GM12878 (cell line): Measurements from ENCODE around the gene TUBA3E.

Source experiments
- MYC ChIP-seq: IDR thresholded peaks from 2 replicates; pipeline ENCODE4 v1.6.1; 2011; ENCODE audit warnings: mild to moderate bottlenecking, low read length, moderate library complexity, inconsistent platforms; ENCODE audit not compliant: insufficient read depth, insufficient replicate concordance, insufficient read length, severe bottlenecking
- POLR2A ChIP-seq: IDR thresholded peaks from 2 replicates; pipeline ENCODE4 v1.6.1; 2011; ENCODE audit warnings: low read depth, mild to moderate bottlenecking, low read length
- SKIL ChIP-seq: fragments of 450-650 bp; IDR thresholded peaks from 2 replicates; pipeline ENCODE4 v1.6.1; 2017; ENCODE audit warnings: mild to moderate bottlenecking, low read depth, inconsistent platforms; ENCODE audit not compliant: poor library complexity, severe bottlenecking
- ZBED1 ChIP-seq: IDR thresholded peaks from 2 replicates; pipeline ENCODE4 v1.6.1; 2016; ENCODE audit warnings: borderline replicate concordance
- TF ChIP-seq, protein P1 (sequence below), 3 experiments: IDR thresholded peaks in 2 of 3; conservative IDR thresholded peaks in 1 of 3; 2 replicates each; pipeline ENCODE4 v1.5.1; 2011; ENCODE audit warnings: low read depth in 3 of 3, low read length in 3 of 3, mild to moderate bottlenecking in 3 of 3, control low read depth in 2 of 3, moderate library complexity in 2 of 3, inconsistent platforms in 1 of 3, mixed read lengths in 1 of 3; ENCODE audit not compliant: control insufficient read depth in 2 of 3, insufficient read depth in 1 of 3; ENCODE audit errors: extremely low read depth in 1 of 3

- TF ChIP-seq, protein P1, sequence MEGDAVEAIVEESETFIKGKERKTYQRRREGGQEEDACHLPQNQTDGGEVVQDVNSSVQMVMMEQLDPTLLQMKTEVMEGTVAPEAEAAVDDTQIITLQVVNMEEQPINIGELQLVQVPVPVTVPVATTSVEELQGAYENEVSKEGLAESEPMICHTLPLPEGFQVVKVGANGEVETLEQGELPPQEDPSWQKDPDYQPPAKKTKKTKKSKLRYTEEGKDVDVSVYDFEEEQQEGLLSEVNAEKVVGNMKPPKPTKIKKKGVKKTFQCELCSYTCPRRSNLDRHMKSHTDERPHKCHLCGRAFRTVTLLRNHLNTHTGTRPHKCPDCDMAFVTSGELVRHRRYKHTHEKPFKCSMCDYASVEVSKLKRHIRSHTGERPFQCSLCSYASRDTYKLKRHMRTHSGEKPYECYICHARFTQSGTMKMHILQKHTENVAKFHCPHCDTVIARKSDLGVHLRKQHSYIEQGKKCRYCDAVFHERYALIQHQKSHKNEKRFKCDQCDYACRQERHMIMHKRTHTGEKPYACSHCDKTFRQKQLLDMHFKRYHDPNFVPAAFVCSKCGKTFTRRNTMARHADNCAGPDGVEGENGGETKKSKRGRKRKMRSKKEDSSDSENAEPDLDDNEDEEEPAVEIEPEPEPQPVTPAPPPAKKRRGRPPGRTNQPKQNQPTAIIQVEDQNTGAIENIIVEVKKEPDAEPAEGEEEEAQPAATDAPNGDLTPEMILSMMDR (IDR thresholded peaks at IDR 0.05 in 2 of 3, conservative IDR thresholded peaks at IDR 0.05 in 1 of 3; ENCODE audit: control insufficient read depth in 2 of 3, extremely low read depth in 1 of 3, insufficient read depth in 1 of 3, low read depth in 3 of 3, low read length in 3 of 3), result no peak
- TF ChIP-seq MYC (no peak), ZBED1 (no peak), SKIL (no peak), POLR2A (no peak)
These were observed 41.6 kb downstream of the TUBA3E start for GRCh38 chr2:130156624-130157004.
